K562 (cell line): ENCODE data around the gene IP6K1.

Experiments used
- CHD2 ChIP-seq: IDR thresholded peaks from 2 replicates; pipeline ENCODE4 v1.6.1; 2011; ENCODE audit warnings: low read depth, low read length
- EZH2 ChIP-seq: IDR thresholded peaks from 2 replicates; pipeline ENCODE4 v1.6.1; 2012; ENCODE audit warnings: low read depth, mild to moderate bottlenecking, inconsistent platforms, low read length, borderline replicate concordance
- HDGF ChIP-seq: fragments of 450-650 bp; IDR thresholded peaks from 2 replicates; pipeline ENCODE4 v1.6.1; 2016
- TGIF2 ChIP-seq: sonication (generic); formaldehyde crosslinking; IDR thresholded peaks from 2 replicates; pipeline ENCODE4 v1.8.1; 2022; ENCODE audit warnings: mild to moderate bottlenecking, missing genetic modification reagents, moderate library complexity
- ZNF311 ChIP-seq: fragments of 250-450 bp; sonication (Bioruptor Pico); IDR thresholded peaks from 2 replicates; pipeline ENCODE4 v1.4.0; 2020; ENCODE audit warnings: mild to moderate bottlenecking, moderate library complexity

GRCh38 chr3:49712631-49713317, 73.6 kb downstream of the IP6K1 start:
- TF ChIP-seq EZH2 (no peak), HDGF (no peak), ZNF311 (no peak), CHD2 (no peak), TGIF2 (no peak)
